HAP-1 (cell line): ENCODE data around the gene TNRC6B.
A peak's percentile ranks its signal among the peaks of the same experiment; 100 is the strongest.
"Not testable (repeated sequence)": the region's sequence is repeated elsewhere in the genome, so short reads cannot be mapped to it uniquely, and the experiment has no call there.

ENCODE experiments used
- DNase-seq, 2 experiments: peaks; one replicate each; pipeline ENCODE4 v3.0.0-alpha.2; 2016 to 2020; ENCODE audit warnings: low spot score in 2 of 2
- H3K27me3 ChIP-seq: fragments of 250-450 bp; sonication (Bioruptor Pico); 2 replicates; pipeline ENCODE4 v1.5.1; 2020; ENCODE audit warnings: low read depth, mild to moderate bottlenecking, moderate library complexity
- H3K36me3 ChIP-seq: fragments of 250-450 bp; sonication (Bioruptor Pico); replicated peaks from 2 replicates; pipeline ENCODE4 v1.5.1; 2020; ENCODE audit warnings: mild to moderate bottlenecking
- H3K4me1 ChIP-seq: fragments of 250-450 bp; sonication (Bioruptor Pico); 2 replicates; pipeline ENCODE4 v1.5.1; 2020; ENCODE audit warnings: mild to moderate bottlenecking
- H3K4me3 ChIP-seq: fragments of 250-450 bp; sonication (Bioruptor Pico); 2 replicates; pipeline ENCODE4 v1.5.1; 2020; ENCODE audit warnings: mild to moderate bottlenecking, moderate library complexity
- H3K9me3 ChIP-seq: fragments of 250-450 bp; sonication (Bioruptor Pico); 2 replicates; pipeline ENCODE4 v1.5.1; 2020; ENCODE audit warnings: mild to moderate bottlenecking, moderate library complexity
- in situ Hi-C: fragments of 300-500 bp; cut with MboI; formaldehyde crosslinking; loops from 3 replicates; pipeline ENCODE4 v1.14.3; 2020; ENCODE audit warnings: low sequenced_read_pairs, inconsistent platforms, mixed read lengths

TNRC6B gene

DNA sequence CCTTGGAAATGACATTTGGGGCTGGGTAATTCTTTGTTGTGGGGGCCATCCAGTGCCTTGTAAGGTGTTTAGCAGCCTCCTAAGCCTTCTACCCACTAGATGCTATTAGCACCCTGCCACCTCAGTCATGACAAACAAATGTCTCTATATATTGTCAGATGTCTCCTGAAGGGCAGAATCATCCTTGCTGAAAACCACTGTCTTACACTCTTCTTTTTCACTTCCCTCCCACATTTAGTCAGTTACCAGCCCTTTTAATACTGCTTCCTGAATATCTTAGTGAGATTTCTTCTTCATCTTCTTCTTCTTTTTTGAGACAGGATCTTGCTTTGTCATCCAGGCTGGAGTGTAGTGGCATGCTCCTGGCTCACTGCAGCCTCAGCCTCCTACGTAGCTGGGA is 33.1 kb downstream of the TNRC6B start:
- in situ Hi-C loops, result no loop called here
- no peak overlapping the region for H3K4me3 ChIP-seq
- no peaks in the 10 kb centered on the region for H3K27me3 ChIP-seq
- H3K9me3 ChIP-seq, result no peaks in the 10 kb centered on the region
- peaks cover 2% of the 10 kb centered on the region; the same call in 1 of the 2 replicates for H3K36me3 ChIP-seq
- H3K4me1 ChIP-seq, result peaks cover 3% of the 10 kb centered on the region; the same call in 1 of the 2 replicates
- DNase-seq, result no peak

DNA sequence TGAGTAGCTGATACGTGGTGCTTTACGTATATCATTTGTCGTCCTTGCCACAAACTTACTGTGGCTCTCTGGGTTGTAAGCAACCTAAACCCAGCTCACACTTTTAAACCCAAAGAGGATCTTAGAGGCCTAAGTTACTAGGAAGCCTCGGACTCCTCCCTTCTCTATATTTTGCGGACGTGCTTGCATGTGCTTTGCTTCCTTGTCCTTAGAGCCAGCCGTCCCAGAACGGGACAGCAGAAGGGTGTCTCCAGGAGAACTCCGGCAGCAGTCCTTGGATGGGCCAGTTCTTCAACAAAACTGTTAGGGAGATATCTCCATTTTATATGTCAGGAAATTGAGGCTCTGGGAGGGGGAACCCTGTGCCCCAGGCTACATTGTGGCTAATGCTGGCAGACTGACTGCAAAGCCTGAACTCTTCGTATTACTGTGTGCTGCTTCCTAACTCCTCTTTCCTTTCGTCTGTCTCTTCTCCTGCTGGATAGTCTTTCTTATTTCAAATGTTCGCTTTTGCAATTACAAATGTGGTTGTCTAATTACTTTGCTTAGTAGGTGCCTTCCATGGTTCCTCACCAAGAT is 33.8 kb downstream of the TNRC6B start:
- Histone ChIP-seq H3K4me3 (no peak overlapping the region), H3K4me1 (peaks cover 3% of the 10 kb centered on the region; the same call in 1 of the 2 replicates), H3K36me3 (peaks cover 2% of the 10 kb centered on the region; the same call in 1 of the 2 replicates), H3K9me3 (no peaks in the 10 kb centered on the region), H3K27me3 (no peaks in the 10 kb centered on the region)
- in situ Hi-C loops, result no loop called here
- no peak for DNase-seq

DNA sequence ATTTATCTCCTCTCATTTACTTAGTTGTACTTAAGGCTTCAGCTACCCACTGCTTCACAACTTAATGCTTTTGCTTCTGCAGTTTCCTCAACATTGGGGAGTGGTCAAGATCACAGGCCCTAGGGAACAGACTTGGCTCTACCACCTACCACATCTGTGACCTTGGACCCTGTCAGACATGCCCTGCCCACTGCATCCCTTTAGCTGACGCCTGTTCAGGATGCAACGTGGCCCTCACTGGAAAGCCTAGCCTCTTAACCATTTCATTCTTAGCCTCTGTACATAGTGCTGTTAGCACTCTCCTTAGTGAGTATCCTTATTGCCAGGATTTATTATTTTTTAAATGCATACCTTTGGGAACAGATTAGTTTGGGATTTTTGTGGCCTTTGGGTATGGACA is 34.4 kb downstream of the TNRC6B start:
- H3K36me3 ChIP-seq, result peaks cover 2% of the 10 kb centered on the region; the same call in 1 of the 2 replicates
- H3K4me1 ChIP-seq, result peaks cover 3% of the 10 kb centered on the region; the same call in 1 of the 2 replicates
- no peak for DNase-seq
- H3K27me3 ChIP-seq, result no peaks in the 10 kb centered on the region
- H3K4me3 ChIP-seq, result no peak overlapping the region
- in situ Hi-C loops, result no loop called here
- no peaks in the 10 kb centered on the region for H3K9me3 ChIP-seq

DNA sequence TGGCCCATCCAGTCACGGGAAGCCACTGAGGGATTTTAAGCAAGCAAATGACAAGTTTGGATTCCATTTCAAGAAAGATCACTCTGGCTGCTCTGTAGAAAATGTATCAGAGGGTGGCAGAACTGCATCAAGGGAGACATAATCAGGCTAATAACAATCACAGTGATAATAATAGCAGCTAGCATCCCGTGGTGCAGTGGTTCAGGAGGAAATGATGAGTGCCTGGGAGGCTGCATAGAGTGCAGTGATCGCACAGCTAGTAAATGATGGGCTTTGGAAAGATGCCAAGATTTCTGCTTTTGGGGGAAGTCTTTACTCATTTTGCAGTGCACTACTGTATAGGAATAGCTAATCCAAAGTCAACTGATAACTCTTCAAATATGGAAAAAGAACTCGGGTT is 35.8 kb downstream of the TNRC6B start:
- no peaks in the 10 kb centered on the region for H3K27me3 ChIP-seq
- no peak for DNase-seq
- no peaks in the 10 kb centered on the region for H3K9me3 ChIP-seq
- peaks cover 2% of the 10 kb centered on the region; the same call in 1 of the 2 replicates for H3K36me3 ChIP-seq
- no peak overlapping the region for H3K4me3 ChIP-seq
- in situ Hi-C loops, result no loop called here
- peaks cover 5% of the 10 kb centered on the region for H3K4me1 ChIP-seq

DNA sequence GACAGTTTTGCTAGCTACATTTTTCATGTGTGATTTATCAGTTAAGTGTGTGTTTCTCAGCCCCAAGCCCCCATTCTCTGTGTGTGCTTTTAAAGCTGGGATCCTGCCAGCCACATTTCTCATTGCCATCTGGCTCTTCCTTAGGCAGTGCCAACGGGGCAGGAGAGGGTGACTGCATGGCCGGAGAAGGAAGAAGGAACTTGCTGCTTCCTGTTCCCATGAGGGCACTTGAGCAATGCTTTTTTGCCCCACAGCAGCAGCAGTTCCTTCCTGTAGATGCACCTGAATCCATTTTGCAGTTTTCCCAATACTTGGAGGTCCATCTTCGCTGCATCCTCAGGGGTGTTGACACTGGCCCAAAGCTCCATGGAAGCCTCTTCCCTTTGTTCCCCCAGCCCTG is 37.5 kb downstream of the TNRC6B start:
- Histone ChIP-seq H3K27me3 (no peaks in the 10 kb centered on the region), H3K4me3 (no peak overlapping the region), H3K36me3 (peaks cover 2% of the 10 kb centered on the region; the same call in 1 of the 2 replicates), H3K4me1 (peaks cover 20% of the 10 kb centered on the region), H3K9me3 (no peaks in the 10 kb centered on the region)
- no peak for DNase-seq
- in situ Hi-C loops, result no loop called here

DNA sequence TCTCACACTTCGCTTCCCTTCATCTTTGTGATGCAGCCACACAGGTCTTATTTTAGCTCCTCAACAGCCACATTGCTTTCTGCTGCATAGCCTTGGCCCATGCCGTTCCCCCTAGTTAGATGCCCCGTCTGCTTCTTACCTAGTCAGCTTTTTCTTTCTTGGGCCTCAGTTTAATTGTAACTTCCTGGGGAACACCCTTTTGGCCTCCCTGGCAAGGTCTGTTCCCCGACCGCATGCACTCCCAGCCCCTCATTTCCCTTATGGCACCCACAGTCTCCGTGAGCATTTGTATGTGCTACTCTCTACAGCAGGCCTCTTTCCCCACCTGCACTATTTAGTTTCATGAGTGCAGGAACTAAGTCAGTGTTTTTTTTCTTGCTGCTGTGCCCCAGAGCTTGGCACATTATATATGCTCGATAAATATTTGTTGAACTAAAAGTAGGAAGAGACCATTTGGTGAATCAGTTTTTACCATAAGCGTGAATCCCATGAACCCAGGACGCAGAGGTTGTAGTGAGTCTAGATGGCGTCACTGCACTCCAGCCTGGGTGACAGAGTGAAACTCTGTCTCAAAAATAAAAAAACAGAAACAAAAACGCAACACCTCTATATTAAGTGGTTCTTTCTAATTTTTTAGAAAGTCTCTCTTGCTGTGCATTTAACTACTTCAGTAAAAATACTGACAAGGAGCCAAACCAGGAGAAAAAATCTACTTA is 38.5 kb downstream of the TNRC6B start:
- DNase-seq, result no peak
- in situ Hi-C loops, result no loop called here
- Histone ChIP-seq H3K9me3 (no peaks in the 10 kb centered on the region), H3K36me3 (0 out of 2 replicates have a peak, but pooled peaks cover 2% of the 10 kb centered on the region), H3K4me1 (peaks cover 28% of the 10 kb centered on the region), H3K4me3 (no peak overlapping the region), H3K27me3 (no peaks in the 10 kb centered on the region)

DNA sequence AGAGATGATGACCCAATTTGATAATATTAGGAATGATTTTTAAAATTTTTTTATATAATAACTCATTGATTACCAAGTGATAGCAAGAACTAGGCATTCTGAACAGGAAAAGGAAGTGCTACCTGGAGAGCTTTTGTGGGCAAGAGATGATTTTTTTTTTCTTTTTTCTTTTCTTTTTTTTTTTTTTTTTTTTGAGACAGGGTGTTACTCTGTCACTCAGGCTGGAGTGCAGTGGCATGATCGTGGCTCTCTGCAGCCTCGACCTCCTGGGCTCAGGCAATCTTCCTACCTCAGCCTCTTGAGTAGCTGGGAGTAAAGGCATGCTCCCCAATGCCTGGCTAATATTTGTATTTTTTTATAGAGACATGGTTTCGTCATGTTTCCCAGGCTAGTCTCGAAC is 40.4 kb downstream of the TNRC6B start:
- in situ Hi-C loops, result no loop called here
- Histone ChIP-seq H3K27me3 (no peaks in the 10 kb centered on the region), H3K4me3 (no peak overlapping the region), H3K4me1 (peaks cover 32% of the 10 kb centered on the region), H3K36me3 (0 out of 2 replicates have a peak, but pooled peaks cover 3% of the 10 kb centered on the region), H3K9me3 (no peaks in the 10 kb centered on the region)
- DNase-seq, result no peak

DNA sequence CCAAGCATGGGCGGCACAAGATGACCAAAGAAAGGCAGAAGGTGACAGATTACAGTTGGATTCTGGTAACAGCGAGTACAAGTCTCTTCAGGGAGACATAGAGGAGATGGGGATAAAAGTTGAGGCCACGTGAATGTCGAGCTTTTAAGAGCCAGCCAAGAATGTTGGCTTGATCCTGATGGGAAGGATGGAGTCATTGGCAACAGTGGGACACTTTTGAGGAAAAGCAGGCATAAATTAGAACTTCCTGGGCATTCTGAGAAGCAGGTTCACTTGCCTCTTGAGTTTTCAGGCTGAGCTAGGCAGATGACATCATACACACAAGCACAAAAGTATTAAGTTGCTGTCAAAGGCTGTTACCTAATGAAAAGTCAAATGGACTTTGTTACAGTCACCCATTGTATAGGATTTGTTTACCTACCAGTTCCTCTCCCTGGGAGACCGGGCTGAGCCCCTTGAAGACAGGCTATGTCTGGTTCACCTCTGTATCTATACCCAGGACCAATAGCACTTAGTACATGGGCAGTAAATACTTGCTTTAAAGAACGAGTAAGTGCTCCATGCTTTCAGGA is 41.1 kb downstream of the TNRC6B start:
- DNase-seq, result no peak
- in situ Hi-C loops, result no loop called here
- no peaks in the 10 kb centered on the region for H3K9me3 ChIP-seq
- H3K4me3 ChIP-seq, result no peak overlapping the region
- H3K4me1 ChIP-seq, result peaks cover 32% of the 10 kb centered on the region
- H3K36me3 ChIP-seq, result 0 out of 2 replicates have a peak, but pooled peaks cover 3% of the 10 kb centered on the region
- H3K27me3 ChIP-seq, result no peaks in the 10 kb centered on the region

DNA sequence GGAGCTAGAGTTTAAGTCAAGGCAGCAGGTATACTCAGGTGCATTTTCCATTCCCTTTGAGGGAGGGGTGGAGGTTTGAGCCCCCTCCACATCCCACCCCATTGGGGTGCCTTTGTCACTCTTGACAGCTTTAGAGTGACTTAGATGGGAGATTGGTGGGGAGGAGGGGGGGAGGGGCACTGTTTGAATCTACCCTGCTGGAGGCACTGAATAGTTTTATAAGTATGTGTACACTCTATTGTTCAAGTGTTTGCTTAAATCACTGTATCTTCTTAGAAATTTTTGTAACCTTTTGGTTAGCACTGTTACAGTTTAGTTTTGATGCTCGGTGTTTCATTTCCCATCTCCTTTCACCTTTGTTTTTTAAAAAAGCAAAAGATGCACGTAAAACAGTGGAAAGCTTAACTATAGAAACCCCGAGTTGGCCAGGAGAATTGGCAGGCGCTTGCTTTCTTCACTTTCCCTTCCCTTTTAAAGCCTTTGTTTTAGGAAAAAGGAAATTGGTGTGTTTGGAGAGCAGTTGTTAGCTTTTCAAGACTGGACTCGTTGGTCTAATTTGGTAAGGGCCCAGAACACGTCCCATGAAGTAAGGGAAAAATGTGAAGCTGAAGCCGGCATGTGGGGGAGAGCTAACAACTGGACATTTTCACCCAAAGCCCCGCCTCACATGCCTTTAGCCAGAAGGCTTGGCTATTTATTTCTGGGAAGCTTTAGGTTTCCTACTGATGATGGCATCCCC is 42.8 kb downstream of the TNRC6B start:
- Histone ChIP-seq H3K9me3 (no peaks in the 10 kb centered on the region), H3K4me1 (peaks cover 28% of the 10 kb centered on the region), H3K36me3 (0 out of 2 replicates have a peak, but pooled peaks cover 3% of the 10 kb centered on the region), H3K27me3 (no peaks in the 10 kb centered on the region), H3K4me3 (no peak overlapping the region)
- peak; percentile 36 to 62 for DNase-seq
- in situ Hi-C loops, result no loop called here

DNA sequence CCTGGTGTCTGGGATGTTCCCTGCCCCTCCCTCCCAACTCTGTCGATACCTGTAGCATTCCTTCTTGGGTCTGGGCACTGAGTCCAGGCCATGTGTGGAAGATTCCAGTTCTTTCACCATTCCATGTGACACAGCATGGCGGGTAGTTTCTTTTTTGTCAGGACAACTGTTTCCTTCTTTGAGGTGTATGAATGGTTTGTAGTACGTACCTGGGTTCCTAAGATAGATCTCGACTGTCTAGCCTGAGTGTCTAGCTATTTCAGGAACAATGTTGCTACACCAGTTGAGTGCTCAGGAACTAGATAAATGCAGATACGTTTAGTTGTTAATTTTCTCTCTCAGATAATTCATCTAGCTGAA is 43.3 kb downstream of the TNRC6B start:
- no peak overlapping the region for H3K4me3 ChIP-seq
- H3K4me1 ChIP-seq, result peaks cover 28% of the 10 kb centered on the region
- in situ Hi-C loops, result no loop called here
- no peak for DNase-seq
- H3K36me3 ChIP-seq, result peaks cover 3% of the 10 kb centered on the region; the same call in 1 of the 2 replicates
- H3K27me3 ChIP-seq, result no peaks in the 10 kb centered on the region
- no peaks in the 10 kb centered on the region for H3K9me3 ChIP-seq

DNA sequence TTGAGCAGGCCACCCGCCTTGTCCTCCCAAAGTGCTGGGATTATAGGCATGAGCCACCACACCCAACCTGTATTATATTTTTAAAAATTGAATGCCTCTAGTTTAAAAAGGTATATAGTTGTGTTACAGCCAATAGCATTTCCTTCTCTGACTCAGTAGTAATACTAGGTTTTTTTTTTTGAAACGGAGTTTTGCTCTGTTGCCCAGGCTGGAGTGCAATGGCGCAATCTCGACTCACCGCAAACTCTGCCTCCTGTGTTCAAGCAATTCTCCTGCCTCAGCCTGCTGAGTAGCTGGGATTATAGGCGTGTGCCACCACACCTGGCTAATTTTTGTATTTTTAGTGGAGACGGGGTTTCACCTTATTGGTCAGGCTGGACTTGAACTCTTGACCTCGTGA is 45.3 kb downstream of the TNRC6B start:
- H3K9me3 ChIP-seq, in situ Hi-C loops, H3K27me3 ChIP-seq, H3K36me3 ChIP-seq, DNase-seq, H3K4me3 ChIP-seq: not testable (repeated sequence)
- peaks cover 28% of the 10 kb centered on the region for H3K4me1 ChIP-seq

DNA sequence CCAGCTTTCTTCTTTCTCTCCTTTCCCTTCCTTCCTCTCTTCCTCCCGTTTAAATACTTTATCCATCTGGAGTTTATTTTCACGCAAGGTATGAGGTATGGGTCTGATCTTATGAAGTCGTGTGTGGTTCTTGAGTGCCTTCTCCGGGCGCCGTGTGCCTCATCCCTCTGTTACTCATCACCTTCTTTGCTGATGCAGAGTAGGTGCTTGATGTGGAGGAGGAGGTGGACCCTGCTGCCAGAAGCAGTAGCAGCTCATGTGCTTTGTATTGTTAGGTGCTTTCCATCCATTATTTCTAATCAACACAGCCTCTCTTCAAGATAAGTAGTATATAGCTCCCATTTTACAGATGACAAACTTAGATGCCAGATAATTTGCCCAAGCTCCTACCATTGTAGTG is 47.0 kb downstream of the TNRC6B start:
- H3K27me3 ChIP-seq, result no peaks in the 10 kb centered on the region
- no peak overlapping the region for H3K4me3 ChIP-seq
- H3K9me3 ChIP-seq, result no peaks in the 10 kb centered on the region
- no peak for DNase-seq
- in situ Hi-C loops, result no loop called here
- peaks cover 28% of the 10 kb centered on the region for H3K4me1 ChIP-seq
- peaks cover 7% of the 10 kb centered on the region; the same call in 1 of the 2 replicates for H3K36me3 ChIP-seq

DNA sequence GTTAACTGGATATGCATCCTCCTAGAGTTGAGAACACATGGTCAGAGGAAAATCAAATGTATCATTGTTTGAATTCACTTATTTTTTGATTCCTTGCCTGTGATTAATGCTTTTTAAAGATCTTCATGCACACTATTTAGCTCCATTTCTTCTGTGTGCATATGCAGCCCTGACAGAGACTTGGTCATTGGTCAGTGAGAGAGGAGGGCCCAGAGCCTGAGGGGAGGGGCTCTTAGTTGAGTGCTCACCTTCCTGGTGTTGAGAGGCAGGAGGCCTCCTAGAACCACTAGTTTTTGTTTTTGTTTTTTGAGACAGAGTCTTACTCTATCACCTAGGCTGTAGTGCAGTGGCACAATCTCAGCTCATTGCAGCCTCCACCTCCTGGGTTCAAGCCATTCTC is 48.9 kb downstream of the TNRC6B start:
- no peaks in the 10 kb centered on the region for H3K27me3 ChIP-seq
- no peak overlapping the region for H3K4me3 ChIP-seq
- in situ Hi-C loops, result no loop called here
- H3K36me3 ChIP-seq, result peaks cover 7% of the 10 kb centered on the region; the same call in 1 of the 2 replicates
- H3K9me3 ChIP-seq, result no peaks in the 10 kb centered on the region
- no peak for DNase-seq
- peaks cover 17% of the 10 kb centered on the region for H3K4me1 ChIP-seq
